SK-N-SH (cell line): ENCODE results near the gene ABHD2.

Experiments
- EZH2phosphoT487 ChIP-seq: fragments of 200-600 bp; sonication (generic); IDR thresholded peaks from 2 replicates; pipeline ENCODE4 v1.6.1; 2017; ENCODE audit warnings: low read depth, mixed run types, mild to moderate bottlenecking, antibody characterized with exemption, moderate library complexity, borderline replicate concordance
- FOXM1 ChIP-seq: IDR thresholded peaks from 2 replicates; pipeline ENCODE4 v1.4.0; 2012; ENCODE audit warnings: low read depth, mild to moderate bottlenecking
- JUND ChIP-seq: IDR thresholded peaks from 2 replicates; pipeline ENCODE4 v1.4.0; 2012
- NRF1 ChIP-seq: IDR thresholded peaks from 2 replicates; pipeline ENCODE4 v1.6.1; 2012; ENCODE audit warnings: low read depth, mild to moderate bottlenecking, low read length
- POLR2AphosphoS5 ChIP-seq: IDR thresholded peaks from 2 replicates; pipeline ENCODE4 v1.6.1; 2012; ENCODE audit warnings: low read depth, low read length
- RCOR1 ChIP-seq: fragments of 150-350 bp; IDR thresholded peaks from 2 replicates; pipeline ENCODE4 v1.6.1; 2017; ENCODE audit warnings: antibody characterized with exemption, low read length
- SIN3A ChIP-seq: IDR thresholded peaks from 2 replicates; pipeline ENCODE4 v1.6.1; 2012; ENCODE audit warnings: low read depth, mild to moderate bottlenecking, low read length, moderate library complexity, borderline replicate concordance
- SMC3 ChIP-seq: IDR thresholded peaks from 2 replicates; pipeline ENCODE4 v1.6.1; 2012; ENCODE audit warnings: low read depth, low read length, improper control_type of control experiment
- TF ChIP-seq, protein P1 (sequence below): fragments of 200-600 bp; sonication (generic); IDR thresholded peaks from 2 replicates; pipeline ENCODE4 v1.6.1; 2017; ENCODE audit warnings: antibody characterized with exemption, mild to moderate bottlenecking, moderate library complexity
- TF ChIP-seq, protein P2 (sequence below): IDR thresholded peaks from 2 replicates; pipeline ENCODE4 v1.4.0; 2012; ENCODE audit warnings: low read depth, borderline replicate concordance
- TF ChIP-seq, protein P3 (sequence below): IDR thresholded peaks from 2 replicates; pipeline ENCODE4 v1.6.1; 2012; ENCODE audit warnings: mild to moderate bottlenecking, low read depth, low read length, moderate library complexity
- TF ChIP-seq, protein P4 (sequence below): IDR thresholded peaks from 2 replicates; pipeline ENCODE4 v1.4.0; 2012; ENCODE audit warnings: low read depth

DNA sequence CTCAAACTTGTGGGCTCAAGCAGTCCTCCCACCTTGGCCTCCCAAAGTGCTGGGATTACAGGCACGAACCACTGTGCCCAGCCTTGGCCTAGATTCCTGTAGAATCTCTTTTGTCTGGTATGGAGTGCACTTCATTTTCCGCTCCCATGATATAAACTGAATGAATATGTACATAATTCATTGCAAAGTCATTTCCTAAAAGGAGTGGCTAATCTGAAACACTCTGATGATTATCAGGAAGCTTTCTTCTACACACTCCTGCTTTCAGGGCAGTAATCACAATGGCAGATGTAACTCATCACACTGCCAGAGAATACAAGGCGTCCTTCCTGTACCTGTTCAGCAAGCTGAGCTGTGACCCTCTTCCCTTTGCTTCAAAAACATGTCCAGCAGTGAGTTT, 104.5 kb downstream of the ABHD2 start:
- TF ChIP-seq FOXM1 (no peak), NRF1 (no peak), POLR2AphosphoS5 (no peak), SMC3 (no peak), SIN3A (no peak), RCOR1 (no peak), EZH2phosphoT487 (no peak), JUND (no peak)
- TF ChIP-seq, protein P1, sequence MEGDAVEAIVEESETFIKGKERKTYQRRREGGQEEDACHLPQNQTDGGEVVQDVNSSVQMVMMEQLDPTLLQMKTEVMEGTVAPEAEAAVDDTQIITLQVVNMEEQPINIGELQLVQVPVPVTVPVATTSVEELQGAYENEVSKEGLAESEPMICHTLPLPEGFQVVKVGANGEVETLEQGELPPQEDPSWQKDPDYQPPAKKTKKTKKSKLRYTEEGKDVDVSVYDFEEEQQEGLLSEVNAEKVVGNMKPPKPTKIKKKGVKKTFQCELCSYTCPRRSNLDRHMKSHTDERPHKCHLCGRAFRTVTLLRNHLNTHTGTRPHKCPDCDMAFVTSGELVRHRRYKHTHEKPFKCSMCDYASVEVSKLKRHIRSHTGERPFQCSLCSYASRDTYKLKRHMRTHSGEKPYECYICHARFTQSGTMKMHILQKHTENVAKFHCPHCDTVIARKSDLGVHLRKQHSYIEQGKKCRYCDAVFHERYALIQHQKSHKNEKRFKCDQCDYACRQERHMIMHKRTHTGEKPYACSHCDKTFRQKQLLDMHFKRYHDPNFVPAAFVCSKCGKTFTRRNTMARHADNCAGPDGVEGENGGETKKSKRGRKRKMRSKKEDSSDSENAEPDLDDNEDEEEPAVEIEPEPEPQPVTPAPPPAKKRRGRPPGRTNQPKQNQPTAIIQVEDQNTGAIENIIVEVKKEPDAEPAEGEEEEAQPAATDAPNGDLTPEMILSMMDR, result no peak
- TF ChIP-seq, protein P2, sequence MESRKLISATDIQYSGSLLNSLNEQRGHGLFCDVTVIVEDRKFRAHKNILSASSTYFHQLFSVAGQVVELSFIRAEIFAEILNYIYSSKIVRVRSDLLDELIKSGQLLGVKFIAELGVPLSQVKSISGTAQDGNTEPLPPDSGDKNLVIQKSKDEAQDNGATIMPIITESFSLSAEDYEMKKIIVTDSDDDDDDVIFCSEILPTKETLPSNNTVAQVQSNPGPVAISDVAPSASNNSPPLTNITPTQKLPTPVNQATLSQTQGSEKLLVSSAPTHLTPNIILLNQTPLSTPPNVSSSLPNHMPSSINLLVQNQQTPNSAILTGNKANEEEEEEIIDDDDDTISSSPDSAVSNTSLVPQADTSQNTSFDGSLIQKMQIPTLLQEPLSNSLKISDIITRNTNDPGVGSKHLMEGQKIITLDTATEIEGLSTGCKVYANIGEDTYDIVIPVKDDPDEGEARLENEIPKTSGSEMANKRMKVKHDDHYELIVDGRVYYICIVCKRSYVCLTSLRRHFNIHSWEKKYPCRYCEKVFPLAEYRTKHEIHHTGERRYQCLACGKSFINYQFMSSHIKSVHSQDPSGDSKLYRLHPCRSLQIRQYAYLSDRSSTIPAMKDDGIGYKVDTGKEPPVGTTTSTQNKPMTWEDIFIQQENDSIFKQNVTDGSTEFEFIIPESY, result no peak
- TF ChIP-seq, protein P3, sequence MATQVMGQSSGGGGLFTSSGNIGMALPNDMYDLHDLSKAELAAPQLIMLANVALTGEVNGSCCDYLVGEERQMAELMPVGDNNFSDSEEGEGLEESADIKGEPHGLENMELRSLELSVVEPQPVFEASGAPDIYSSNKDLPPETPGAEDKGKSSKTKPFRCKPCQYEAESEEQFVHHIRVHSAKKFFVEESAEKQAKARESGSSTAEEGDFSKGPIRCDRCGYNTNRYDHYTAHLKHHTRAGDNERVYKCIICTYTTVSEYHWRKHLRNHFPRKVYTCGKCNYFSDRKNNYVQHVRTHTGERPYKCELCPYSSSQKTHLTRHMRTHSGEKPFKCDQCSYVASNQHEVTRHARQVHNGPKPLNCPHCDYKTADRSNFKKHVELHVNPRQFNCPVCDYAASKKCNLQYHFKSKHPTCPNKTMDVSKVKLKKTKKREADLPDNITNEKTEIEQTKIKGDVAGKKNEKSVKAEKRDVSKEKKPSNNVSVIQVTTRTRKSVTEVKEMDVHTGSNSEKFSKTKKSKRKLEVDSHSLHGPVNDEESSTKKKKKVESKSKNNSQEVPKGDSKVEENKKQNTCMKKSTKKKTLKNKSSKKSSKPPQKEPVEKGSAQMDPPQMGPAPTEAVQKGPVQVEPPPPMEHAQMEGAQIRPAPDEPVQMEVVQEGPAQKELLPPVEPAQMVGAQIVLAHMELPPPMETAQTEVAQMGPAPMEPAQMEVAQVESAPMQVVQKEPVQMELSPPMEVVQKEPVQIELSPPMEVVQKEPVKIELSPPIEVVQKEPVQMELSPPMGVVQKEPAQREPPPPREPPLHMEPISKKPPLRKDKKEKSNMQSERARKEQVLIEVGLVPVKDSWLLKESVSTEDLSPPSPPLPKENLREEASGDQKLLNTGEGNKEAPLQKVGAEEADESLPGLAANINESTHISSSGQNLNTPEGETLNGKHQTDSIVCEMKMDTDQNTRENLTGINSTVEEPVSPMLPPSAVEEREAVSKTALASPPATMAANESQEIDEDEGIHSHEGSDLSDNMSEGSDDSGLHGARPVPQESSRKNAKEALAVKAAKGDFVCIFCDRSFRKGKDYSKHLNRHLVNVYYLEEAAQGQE, result no peak
- TF ChIP-seq, protein P4, sequence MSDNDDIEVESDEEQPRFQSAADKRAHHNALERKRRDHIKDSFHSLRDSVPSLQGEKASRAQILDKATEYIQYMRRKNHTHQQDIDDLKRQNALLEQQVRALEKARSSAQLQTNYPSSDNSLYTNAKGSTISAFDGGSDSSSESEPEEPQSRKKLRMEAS, result no peak
